BE2C (cell line): ENCODE results near the gene LOXHD1.

Source experiments
- DNase-seq: peaks from one replicate; pipeline ENCODE4 v3.0.0-alpha.2; 2020
- H3K27me3 ChIP-seq: fragments of 250-450 bp; sonication (Bioruptor Pico); 2 replicates; pipeline ENCODE4 v1.5.1; 2020; ENCODE audit warnings: mild to moderate bottlenecking
- H3K36me3 ChIP-seq: fragments of 250-450 bp; sonication (Bioruptor Pico); 2 replicates; pipeline ENCODE4 v1.5.1; 2020; ENCODE audit warnings: mild to moderate bottlenecking
- H3K4me1 ChIP-seq: fragments of 250-450 bp; sonication (Bioruptor Pico); 2 replicates; pipeline ENCODE4 v1.5.1; 2020
- H3K4me3 ChIP-seq: 2 replicates; pipeline ENCODE4 v1.5.1; 2011; ENCODE audit warnings: low read depth, low read length
- H3K9me3 ChIP-seq: fragments of 250-450 bp; sonication (Bioruptor Pico); 2 replicates; pipeline ENCODE4 v1.5.1; 2020
- CTCF ChIP-seq: IDR thresholded peaks from 2 replicates; pipeline ENCODE4 v1.5.1; 2012; ENCODE audit warnings: mild to moderate bottlenecking, low read depth, low read length

LOXHD1 gene

GRCh38 chr18:46632401-46633071 lies 24.5 kb downstream of the LOXHD1 start:
- TF ChIP-seq CTCF, result no peak
- H3K4me1 ChIP-seq, result no peaks in the 10 kb centered on the region
- H3K27me3 ChIP-seq, result no peaks in the 10 kb centered on the region
- no peak overlapping the region for H3K4me3 ChIP-seq
- no peak for DNase-seq
- H3K36me3 ChIP-seq, result no peaks in the 10 kb centered on the region
- H3K9me3 ChIP-seq, result no peaks in the 10 kb centered on the region

GRCh38 chr18:46630991-46631390 lies 26.0 kb downstream of the LOXHD1 start:
- H3K27me3 ChIP-seq, result no peaks in the 10 kb centered on the region
- no peak for TF ChIP-seq CTCF
- no peak overlapping the region for H3K4me3 ChIP-seq
- no peaks in the 10 kb centered on the region for H3K4me1 ChIP-seq
- no peak for DNase-seq
- H3K9me3 ChIP-seq, result no peaks in the 10 kb centered on the region
- no peaks in the 10 kb centered on the region for H3K36me3 ChIP-seq

- no peaks in the 10 kb centered on the region for H3K27me3 ChIP-seq
- H3K36me3 ChIP-seq, result no peaks in the 10 kb centered on the region
- TF ChIP-seq CTCF, result no peak
- H3K9me3 ChIP-seq, result no peaks in the 10 kb centered on the region
- H3K4me3 ChIP-seq, result no peak overlapping the region
- H3K4me1 ChIP-seq, result no peaks in the 10 kb centered on the region
- no peak for DNase-seq
Observed at GRCh38 chr18:46630160-46630559, 26.9 kb downstream of the LOXHD1 start.

GRCh38 chr18:46629361-46629760 lies 27.7 kb downstream of the LOXHD1 start:
- Histone ChIP-seq H3K4me3 (no peak overlapping the region), H3K36me3 (no peaks in the 10 kb centered on the region), H3K4me1 (no peaks in the 10 kb centered on the region), H3K27me3 (no peaks in the 10 kb centered on the region), H3K9me3 (no peaks in the 10 kb centered on the region)
- no peak for DNase-seq
- TF ChIP-seq CTCF, result no peak

GRCh38 chr18:46628206-46628605 lies 28.8 kb downstream of the LOXHD1 start:
- TF ChIP-seq CTCF, result no peak
- no peaks in the 10 kb centered on the region for H3K9me3 ChIP-seq
- H3K36me3 ChIP-seq, result no peaks in the 10 kb centered on the region
- DNase-seq, result no peak
- H3K27me3 ChIP-seq, result no peaks in the 10 kb centered on the region
- H3K4me1 ChIP-seq, result no peaks in the 10 kb centered on the region
- no peak overlapping the region for H3K4me3 ChIP-seq

- no peak for TF ChIP-seq CTCF
- Histone ChIP-seq H3K4me3 (no peak overlapping the region), H3K36me3 (no peaks in the 10 kb centered on the region), H3K27me3 (no peaks in the 10 kb centered on the region), H3K9me3 (no peaks in the 10 kb centered on the region), H3K4me1 (no peaks in the 10 kb centered on the region)
- no peak for DNase-seq
Observed at GRCh38 chr18:46627136-46627535, 29.9 kb downstream of the LOXHD1 start.
